DND-41 (cell line): Measurements from ENCODE around the gene EPHB1.

Experiments used
- EZH2 ChIP-seq: IDR thresholded peaks from 3 replicates; pipeline ENCODE4 v1.6.1; 2012; ENCODE audit warnings: borderline replicate concordance, low read depth, mild to moderate bottlenecking, moderate library complexity, low read length, inconsistent platforms; ENCODE audit not compliant: severe bottlenecking
- TF ChIP-seq, protein P1 (sequence below): IDR thresholded peaks from 2 replicates; pipeline ENCODE4 v1.5.1; 2012; ENCODE audit warnings: borderline replicate concordance, low read length, moderate library complexity, mild to moderate bottlenecking; ENCODE audit not compliant: poor library complexity, severe bottlenecking; ENCODE audit errors: extremely low read depth

DNA sequence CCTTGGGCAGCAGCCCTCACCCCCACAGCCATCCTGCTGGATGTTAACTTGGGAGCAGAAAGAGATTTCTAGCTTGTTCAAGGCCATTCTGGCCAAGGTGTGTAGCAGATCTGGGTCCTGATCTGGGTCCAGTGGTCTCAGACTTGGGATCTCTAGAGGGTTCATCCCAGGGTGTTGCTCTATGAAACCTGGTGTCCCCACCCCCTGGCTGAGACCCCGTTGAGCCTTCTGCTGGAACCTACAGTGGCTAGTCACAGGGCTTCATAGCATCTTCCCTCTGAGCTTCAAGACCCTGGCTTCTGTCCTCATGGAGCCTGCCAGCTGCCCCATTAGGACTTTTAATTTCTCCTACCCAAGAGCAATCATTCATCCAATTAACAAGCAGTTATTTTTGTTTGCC lies 64.3 kb downstream of the EPHB1 start:
- TF ChIP-seq, protein P1, sequence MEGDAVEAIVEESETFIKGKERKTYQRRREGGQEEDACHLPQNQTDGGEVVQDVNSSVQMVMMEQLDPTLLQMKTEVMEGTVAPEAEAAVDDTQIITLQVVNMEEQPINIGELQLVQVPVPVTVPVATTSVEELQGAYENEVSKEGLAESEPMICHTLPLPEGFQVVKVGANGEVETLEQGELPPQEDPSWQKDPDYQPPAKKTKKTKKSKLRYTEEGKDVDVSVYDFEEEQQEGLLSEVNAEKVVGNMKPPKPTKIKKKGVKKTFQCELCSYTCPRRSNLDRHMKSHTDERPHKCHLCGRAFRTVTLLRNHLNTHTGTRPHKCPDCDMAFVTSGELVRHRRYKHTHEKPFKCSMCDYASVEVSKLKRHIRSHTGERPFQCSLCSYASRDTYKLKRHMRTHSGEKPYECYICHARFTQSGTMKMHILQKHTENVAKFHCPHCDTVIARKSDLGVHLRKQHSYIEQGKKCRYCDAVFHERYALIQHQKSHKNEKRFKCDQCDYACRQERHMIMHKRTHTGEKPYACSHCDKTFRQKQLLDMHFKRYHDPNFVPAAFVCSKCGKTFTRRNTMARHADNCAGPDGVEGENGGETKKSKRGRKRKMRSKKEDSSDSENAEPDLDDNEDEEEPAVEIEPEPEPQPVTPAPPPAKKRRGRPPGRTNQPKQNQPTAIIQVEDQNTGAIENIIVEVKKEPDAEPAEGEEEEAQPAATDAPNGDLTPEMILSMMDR, result no peak
- TF ChIP-seq EZH2, result no peak
